HepG2 (cell line): ENCODE measurements around the gene UBAP2L. TPM values are rescaled to one million over a fixed set of nuclear protein-coding genes. Genes with fewer than 3 reads are reported as not detected.

Source experiments
- CAMTA2 ChIP-seq: sonication (generic); formaldehyde crosslinking; IDR thresholded peaks from 2 replicates; pipeline ENCODE4 v1.4.0; 2020; ENCODE audit warnings: mild to moderate bottlenecking, missing genetic modification reagents, borderline replicate concordance
- HDAC6 ChIP-seq: fragments of 200-600 bp; sonication (generic); IDR thresholded peaks from 2 replicates; pipeline ENCODE4 v1.7.0; 2017; ENCODE audit warnings: mild to moderate bottlenecking, antibody characterized with exemption, low read length, low read depth
- HMG20A ChIP-seq: IDR thresholded peaks from 2 replicates; pipeline ENCODE4 v1.6.1; 2016; ENCODE audit warnings: borderline replicate concordance
- JUN ChIP-seq: sonication (generic); formaldehyde crosslinking; IDR thresholded peaks from 2 replicates; pipeline ENCODE4 v1.4.0; 2020; ENCODE audit warnings: mild to moderate bottlenecking, missing genetic modification reagents
- MED8 ChIP-seq: sonication (generic); formaldehyde crosslinking; IDR thresholded peaks from 2 replicates; pipeline ENCODE4 v1.8.1; 2023; ENCODE audit warnings: mild to moderate bottlenecking, missing genetic modification reagents; ENCODE audit not compliant: insufficient replicate concordance
- MZF1 ChIP-seq: sonication (generic); formaldehyde crosslinking; IDR thresholded peaks from 2 replicates; pipeline ENCODE4 v1.8.1; 2023; ENCODE audit warnings: mild to moderate bottlenecking, missing genetic modification reagents, borderline replicate concordance
- POLR2A ChIP-seq, 2 experiments: IDR thresholded peaks; 2 replicates each; pipeline ENCODE4 v1.6.1; 2011; ENCODE audit warnings: low read depth in 2 of 2, low read length in 2 of 2, mild to moderate bottlenecking in 1 of 2, moderate library complexity in 1 of 2; ENCODE audit not compliant: insufficient read depth in 1 of 2
- STAG1 ChIP-seq: sonication (generic); formaldehyde crosslinking; IDR thresholded peaks from 2 replicates; pipeline ENCODE4 v1.4.0; 2020; ENCODE audit warnings: missing genetic modification reagents
- ZNF235 ChIP-seq: sonication (generic); formaldehyde crosslinking; IDR thresholded peaks from 2 replicates; pipeline ENCODE4 v1.8.1; 2023; ENCODE audit warnings: mild to moderate bottlenecking, missing genetic modification reagents, borderline replicate concordance
- ZNF614 ChIP-seq: IDR thresholded peaks from 2 replicates; pipeline ENCODE4 v1.6.1; 2018; ENCODE audit warnings: missing biosample characterization, missing genetic modification reagents, inconsistent platforms, borderline replicate concordance
- polyA plus RNA-seq, 8 experiments: library from polyadenylated mRNA; depleted of rRNA in 3 of 8; stranded (reverse) in 7 of 8; unstranded in 1 of 8; fragments of >200 nt; fragmentation: Illumina TruSeq in 4 of 8; extraction: Trizol in 4 of 8; gene quantifications; 2 replicates each; pipeline versions ENCODE4 v1.2.1 to v1.2.3, GENCODE V29; 2011 to 2016; ENCODE audit warnings: low read depth in 4 of 8, missing spikeins in 1 of 8, mixed read lengths in 1 of 8; ENCODE audit not compliant: insufficient read depth in 1 of 8
- total RNA-seq, 5 experiments: library from RNA; depleted of rRNA; stranded (reverse); fragments of >200 nt; fragmentation: Illumina TruSeq; extraction: Trizol; gene quantifications; 2 replicates each; pipeline ENCODE4 v1.2.3, GENCODE V29; 2016; ENCODE audit warnings: low read depth in 1 of 5
- TF ChIP-seq, protein P1 (sequence below): sonication (generic); formaldehyde crosslinking; IDR thresholded peaks from one replicate; pipeline ENCODE4 v1.5.1; 2020; ENCODE audit warnings: mild to moderate bottlenecking, missing genetic modification reagents; ENCODE audit errors: not compliant biosample characterization
- TF ChIP-seq, protein P2 (sequence below): sonication (generic); formaldehyde crosslinking; IDR thresholded peaks from 2 replicates; pipeline ENCODE4 v1.5.0; 2020; ENCODE audit warnings: mild to moderate bottlenecking, low read depth, missing genetic modification reagents, borderline replicate concordance
- TF ChIP-seq, protein P3 (sequence below): sonication (generic); formaldehyde crosslinking; IDR thresholded peaks from 2 replicates; pipeline ENCODE4 v1.8.1; 2023; ENCODE audit warnings: mild to moderate bottlenecking, missing genetic modification reagents
- TF ChIP-seq, protein P4 (sequence below): sonication (generic); formaldehyde crosslinking; IDR thresholded peaks from 2 replicates; pipeline ENCODE4 v1.8.0; 2022; ENCODE audit warnings: missing genetic modification reagents, mild to moderate bottlenecking, moderate library complexity, borderline replicate concordance
- TF ChIP-seq, protein P5 (sequence below): sonication (generic); formaldehyde crosslinking; IDR thresholded peaks from 2 replicates; pipeline ENCODE4 v1.8.1; 2023; ENCODE audit warnings: mild to moderate bottlenecking, missing genetic modification reagents

Gene UBAP2L
- total and polyA plus RNA-seq, 2 of the 13 experiments (the other 11 are each of a cell fraction or from before 2014, with no cell fraction given) = 74.2 to 159 TPM

DNA sequence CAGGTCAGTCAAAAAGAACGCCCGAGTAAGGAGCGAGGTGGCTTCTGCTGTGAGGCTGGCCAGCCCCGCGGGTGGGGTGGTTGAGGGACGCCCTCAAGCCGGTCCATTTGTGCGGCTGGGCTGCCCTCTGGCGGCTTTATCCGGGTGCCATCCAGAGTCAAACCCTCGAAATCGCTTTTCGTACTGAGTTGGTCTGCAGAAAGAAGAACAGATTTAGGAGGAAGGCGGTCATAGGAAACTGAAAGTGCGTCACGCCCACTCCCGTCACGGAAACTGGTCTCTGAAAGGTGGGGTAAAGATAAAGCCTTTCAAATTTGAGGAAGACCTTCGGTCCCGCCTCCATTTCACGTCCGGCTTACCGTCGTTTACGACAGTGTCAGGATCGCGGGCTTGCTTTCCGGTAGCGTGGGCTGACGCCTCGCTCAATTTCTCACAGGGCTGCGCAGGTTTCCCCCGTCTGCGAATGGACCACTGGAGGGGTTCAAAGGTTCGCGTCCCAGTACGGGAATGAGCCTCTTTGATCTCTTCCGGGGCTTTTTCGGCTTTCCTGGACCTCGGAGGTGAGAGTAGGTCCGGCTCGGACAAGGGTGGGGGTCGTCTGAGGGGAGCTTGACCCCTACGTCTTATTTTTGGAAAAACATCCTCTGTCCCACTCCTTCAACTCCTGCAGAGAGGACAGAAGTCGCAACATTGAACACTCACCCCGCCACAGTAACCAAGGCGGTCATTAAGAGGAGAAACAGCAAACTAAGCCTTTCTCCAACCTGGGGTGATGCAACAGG lies 51.7 kb downstream of the UBAP2L start, which contains the start of gene HAX1 (continued):
- TF ChIP-seq, protein P1, sequence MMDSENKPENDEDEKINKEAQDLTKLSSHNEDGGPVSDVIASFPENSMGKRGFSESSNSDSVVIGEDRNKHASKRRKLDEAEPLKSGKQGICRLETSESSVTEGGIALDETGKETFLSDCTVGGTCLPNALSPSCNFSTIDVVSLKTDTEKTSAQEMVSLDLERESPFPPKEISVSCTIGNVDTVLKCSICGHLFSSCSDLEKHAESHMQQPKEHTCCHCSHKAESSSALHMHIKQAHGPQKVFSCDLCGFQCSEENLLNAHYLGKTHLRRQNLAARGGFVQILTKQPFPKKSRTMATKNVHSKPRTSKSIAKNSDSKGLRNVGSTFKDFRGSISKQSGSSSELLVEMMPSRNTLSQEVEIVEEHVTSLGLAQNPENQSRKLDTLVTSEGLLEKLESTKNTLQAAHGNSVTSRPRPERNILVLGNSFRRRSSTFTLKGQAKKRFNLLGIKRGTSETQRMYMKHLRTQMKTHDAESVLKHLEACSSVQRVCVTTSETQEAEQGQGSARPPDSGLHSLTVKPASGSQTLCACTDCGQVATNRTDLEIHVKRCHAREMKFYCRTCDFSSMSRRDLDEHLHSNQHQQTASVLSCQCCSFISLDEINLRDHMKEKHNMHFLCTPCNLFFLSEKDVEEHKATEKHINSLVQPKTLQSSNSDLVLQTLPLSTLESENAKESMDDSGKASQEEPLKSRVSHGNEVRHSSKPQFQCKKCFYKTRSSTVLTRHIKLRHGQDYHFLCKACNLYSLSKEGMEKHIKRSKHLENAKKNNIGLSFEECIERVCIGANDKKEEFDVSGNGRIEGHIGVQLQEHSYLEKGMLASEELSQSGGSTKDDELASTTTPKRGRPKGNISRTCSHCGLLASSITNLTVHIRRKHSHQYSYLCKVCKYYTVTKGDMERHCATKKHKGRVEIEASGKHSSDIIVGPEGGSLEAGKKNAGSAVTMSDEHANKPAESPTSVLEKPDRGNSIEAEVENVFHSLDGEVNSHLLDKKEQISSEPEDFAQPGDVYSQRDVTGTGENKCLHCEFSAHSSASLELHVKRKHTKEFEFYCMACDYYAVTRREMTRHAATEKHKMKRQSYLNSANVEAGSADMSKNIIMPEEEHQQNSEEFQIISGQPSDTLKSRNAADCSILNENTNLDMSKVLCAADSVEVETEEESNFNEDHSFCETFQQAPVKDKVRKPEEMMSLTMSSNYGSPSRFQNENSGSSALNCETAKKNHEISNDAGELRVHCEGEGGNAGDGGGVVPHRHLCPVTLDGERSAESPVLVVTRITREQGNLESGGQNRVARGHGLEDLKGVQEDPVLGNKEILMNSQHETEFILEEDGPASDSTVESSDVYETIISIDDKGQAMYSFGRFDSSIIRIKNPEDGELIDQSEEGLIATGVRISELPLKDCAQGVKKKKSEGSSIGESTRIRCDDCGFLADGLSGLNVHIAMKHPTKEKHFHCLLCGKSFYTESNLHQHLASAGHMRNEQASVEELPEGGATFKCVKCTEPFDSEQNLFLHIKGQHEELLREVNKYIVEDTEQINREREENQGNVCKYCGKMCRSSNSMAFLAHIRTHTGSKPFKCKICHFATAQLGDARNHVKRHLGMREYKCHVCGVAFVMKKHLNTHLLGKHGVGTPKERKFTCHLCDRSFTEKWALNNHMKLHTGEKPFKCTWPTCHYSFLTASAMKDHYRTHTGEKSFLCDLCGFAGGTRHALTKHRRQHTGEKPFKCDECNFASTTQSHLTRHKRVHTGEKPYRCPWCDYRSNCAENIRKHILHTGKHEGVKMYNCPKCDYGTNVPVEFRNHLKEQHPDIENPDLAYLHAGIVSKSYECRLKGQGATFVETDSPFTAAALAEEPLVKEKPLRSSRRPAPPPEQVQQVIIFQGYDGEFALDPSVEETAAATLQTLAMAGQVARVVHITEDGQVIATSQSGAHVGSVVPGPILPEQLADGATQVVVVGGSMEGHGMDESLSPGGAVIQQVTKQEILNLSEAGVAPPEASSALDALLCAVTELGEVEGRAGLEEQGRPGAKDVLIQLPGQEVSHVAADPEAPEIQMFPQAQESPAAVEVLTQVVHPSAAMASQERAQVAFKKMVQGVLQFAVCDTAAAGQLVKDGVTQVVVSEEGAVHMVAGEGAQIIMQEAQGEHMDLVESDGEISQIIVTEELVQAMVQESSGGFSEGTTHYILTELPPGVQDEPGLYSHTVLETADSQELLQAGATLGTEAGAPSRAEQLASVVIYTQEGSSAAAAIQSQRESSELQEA (CRISPR knock-in tag) = no peak
- TF ChIP-seq, protein P2, sequence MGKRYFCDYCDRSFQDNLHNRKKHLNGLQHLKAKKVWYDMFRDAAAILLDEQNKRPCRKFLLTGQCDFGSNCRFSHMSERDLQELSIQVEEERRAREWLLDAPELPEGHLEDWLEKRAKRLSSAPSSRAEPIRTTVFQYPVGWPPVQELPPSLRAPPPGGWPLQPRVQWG = no peak
- TF ChIP-seq POLR2A (IDR thresholded peaks at IDR 0.05; ENCODE audit: insufficient read depth in 1 of 2, low read depth in 2 of 2, low read length in 2 of 2) (peak; percentile 42 to 58; a peak in 3 of 4 replicates), STAG1 (CRISPR knock-in tag) (peak; percentile 91), HMG20A (no peak), CAMTA2 (CRISPR knock-in tag) (peak; percentile 70; the same call in 1 of the 2 replicates), JUN (CRISPR knock-in tag) (no peak), ZNF235 (CRISPR knock-in tag) (no peak), ZNF614 (CRISPR knock-in tag) (peak; percentile 46; the same call in 1 of the 2 replicates), HDAC6 (no peak), MED8 (peak; percentile 70), MZF1 (CRISPR knock-in tag) (no peak)
- TF ChIP-seq, protein P3, sequence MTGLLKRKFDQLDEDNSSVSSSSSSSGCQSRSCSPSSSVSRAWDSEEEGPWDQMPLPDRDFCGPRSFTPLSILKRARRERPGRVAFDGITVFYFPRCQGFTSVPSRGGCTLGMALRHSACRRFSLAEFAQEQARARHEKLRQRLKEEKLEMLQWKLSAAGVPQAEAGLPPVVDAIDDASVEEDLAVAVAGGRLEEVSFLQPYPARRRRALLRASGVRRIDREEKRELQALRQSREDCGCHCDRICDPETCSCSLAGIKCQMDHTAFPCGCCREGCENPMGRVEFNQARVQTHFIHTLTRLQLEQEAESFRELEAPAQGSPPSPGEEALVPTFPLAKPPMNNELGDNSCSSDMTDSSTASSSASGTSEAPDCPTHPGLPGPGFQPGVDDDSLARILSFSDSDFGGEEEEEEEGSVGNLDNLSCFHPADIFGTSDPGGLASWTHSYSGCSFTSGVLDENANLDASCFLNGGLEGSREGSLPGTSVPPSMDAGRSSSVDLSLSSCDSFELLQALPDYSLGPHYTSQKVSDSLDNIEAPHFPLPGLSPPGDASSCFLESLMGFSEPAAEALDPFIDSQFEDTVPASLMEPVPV (CRISPR knock-in tag) = peak; percentile 83
- TF ChIP-seq, protein P4, sequence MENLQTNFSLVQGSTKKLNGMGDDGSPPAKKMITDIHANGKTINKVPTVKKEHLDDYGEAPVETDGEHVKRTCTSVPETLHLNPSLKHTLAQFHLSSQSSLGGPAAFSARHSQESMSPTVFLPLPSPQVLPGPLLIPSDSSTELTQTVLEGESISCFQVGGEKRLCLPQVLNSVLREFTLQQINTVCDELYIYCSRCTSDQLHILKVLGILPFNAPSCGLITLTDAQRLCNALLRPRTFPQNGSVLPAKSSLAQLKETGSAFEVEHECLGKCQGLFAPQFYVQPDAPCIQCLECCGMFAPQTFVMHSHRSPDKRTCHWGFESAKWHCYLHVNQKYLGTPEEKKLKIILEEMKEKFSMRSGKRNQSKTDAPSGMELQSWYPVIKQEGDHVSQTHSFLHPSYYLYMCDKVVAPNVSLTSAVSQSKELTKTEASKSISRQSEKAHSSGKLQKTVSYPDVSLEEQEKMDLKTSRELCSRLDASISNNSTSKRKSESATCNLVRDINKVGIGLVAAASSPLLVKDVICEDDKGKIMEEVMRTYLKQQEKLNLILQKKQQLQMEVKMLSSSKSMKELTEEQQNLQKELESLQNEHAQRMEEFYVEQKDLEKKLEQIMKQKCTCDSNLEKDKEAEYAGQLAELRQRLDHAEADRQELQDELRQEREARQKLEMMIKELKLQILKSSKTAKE (CRISPR knock-in tag) = no peak
- TF ChIP-seq, protein P5, sequence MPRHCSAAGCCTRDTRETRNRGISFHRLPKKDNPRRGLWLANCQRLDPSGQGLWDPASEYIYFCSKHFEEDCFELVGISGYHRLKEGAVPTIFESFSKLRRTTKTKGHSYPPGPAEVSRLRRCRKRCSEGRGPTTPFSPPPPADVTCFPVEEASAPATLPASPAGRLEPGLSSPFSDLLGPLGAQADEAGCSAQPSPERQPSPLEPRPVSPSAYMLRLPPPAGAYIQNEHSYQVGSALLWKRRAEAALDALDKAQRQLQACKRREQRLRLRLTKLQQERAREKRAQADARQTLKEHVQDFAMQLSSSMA (CRISPR knock-in tag) = 0 out of 2 replicates have a peak, but pooled peaks have one; percentile 60
